ENCODE data around the gene DRAM1.

Gene DRAM1

GRCh38 chr12:101830367-101831325, 46.7 kb upstream of the DRAM1 start, which contains the start of gene GNPTAB:
TSS of gene GNPTAB (minus strand) at chr12:101830959. CDS start at chr12:101830675, 284 bp downstream.
- no peaks in the 10 kb centered on the region for H3K9me3 ChIP-seq (ENCODE audit: control insufficient read depth, insufficient read depth, low read depth, low read length)
- no peaks in the 10 kb centered on the region for H3K36me3 ChIP-seq (ENCODE audit: control insufficient read depth in 2 of 2, insufficient read depth in 1 of 2, low read length in 2 of 2)
- no peaks in the 10 kb centered on the region for H3K4me1 ChIP-seq (ENCODE audit: control insufficient read depth, insufficient read depth, low read length)
- peak within 1 kb of the TSS; percentile 86 for H3K27ac ChIP-seq (ENCODE audit: extremely low read depth, low read depth, low read length)
- ChIA-PET CTCF (interaction anchor here (0.6 to 5.2 kb wide), 28 partner anchors 8 to 353 kb away, joined by 3 to 44 read pairs (median 4); no protein-coding TSS in a partner anchor), POLR2A (interaction anchor here (0.9 to 1.3 kb wide), 3 partner anchors 15 to 46 kb away, joined by 3 to 4 read pairs (median 4); no protein-coding TSS in a partner anchor)
- peak within 1 kb of the TSS; percentile 87 for H3K4me3 ChIP-seq (ENCODE audit: low read depth, low read length)
- peak; percentile 62; the same call in 1 of the 2 replicates for TF ChIP-seq ZNF449 (tag by site-specific recombination; IDR thresholded peaks at IDR 0.05)
- TF ChIP-seq PATZ1 (tag by site-specific recombination; IDR thresholded peaks at IDR 0.05): 0 out of 2 replicates have a peak, but pooled peaks have one; percentile 30
- 0 out of 2 replicates have a peak, but pooled peaks have one; percentile 7 for TF ChIP-seq ZNF121 (tag by site-specific recombination; IDR thresholded peaks at IDR 0.05)
- peak; percentile 10; the same call in 1 of the 2 replicates for TF ChIP-seq KLF17 (tag by site-specific recombination; IDR thresholded peaks at IDR 0.05)
- TF ChIP-seq KLF8 (tag by site-specific recombination; IDR thresholded peaks at IDR 0.05): peak; percentile 43
- no peak for TF ChIP-seq GLI4 (tag by site-specific recombination; IDR thresholded peaks at IDR 0.05)
- peak; percentile 54 for TF ChIP-seq KLF1 (tag by site-specific recombination; IDR thresholded peaks at IDR 0.05)
- peak; percentile 51 for TF ChIP-seq ZNF324 (tag by site-specific recombination; IDR thresholded peaks at IDR 0.05)
- TF ChIP-seq ZBTB10 (tag by site-specific recombination; IDR thresholded peaks at IDR 0.05): peak; percentile 49; the same call in 1 of the 2 replicates
- peak; percentile 34; the same call in 1 of the 2 replicates for TF ChIP-seq GLIS2 (tag by site-specific recombination; IDR thresholded peaks at IDR 0.05)
- TF ChIP-seq SP2 (tag by site-specific recombination; IDR thresholded peaks at IDR 0.05): peak; percentile 38
- TF ChIP-seq PRDM10 (tag by site-specific recombination; IDR thresholded peaks at IDR 0.05): peak; percentile 51
- 0 out of 2 replicates have a peak, but pooled peaks have one; percentile 25 for TF ChIP-seq ZNF580 (tag by site-specific recombination; IDR thresholded peaks at IDR 0.05)
- peak; percentile 56 for TF ChIP-seq ZBTB26 (tag by site-specific recombination; optimal IDR thresholded peaks at IDR 0.05)
- no peak for TF ChIP-seq SCRT1 (tag by site-specific recombination; IDR thresholded peaks at IDR 0.05; ENCODE audit: borderline replicate concordance)
- no peak for TF ChIP-seq ELK4 (IDR thresholded peaks at IDR 0.05; ENCODE audit: borderline replicate concordance, low read depth, low read length)
- no peak for TF ChIP-seq ZNF792 (tag by site-specific recombination; IDR thresholded peaks at IDR 0.05)
- TF ChIP-seq ZNF335 (tag by site-specific recombination; conservative IDR thresholded peaks at IDR 0.05): peak; percentile 82
- 0 out of 2 replicates have a peak, but pooled peaks have one; percentile 33 for TF ChIP-seq ZNF394 (tag by site-specific recombination; IDR thresholded peaks at IDR 0.05; ENCODE audit: borderline replicate concordance)
- TF ChIP-seq ZEB2 (tag by site-specific recombination; IDR thresholded peaks at IDR 0.05): 0 out of 2 replicates have a peak, but pooled peaks have one; percentile 4
- TF ChIP-seq IKZF3 (tag by site-specific recombination; IDR thresholded peaks at IDR 0.05): no peak

Data from HEK293 (cell line).